Activated naive CD4-positive, alpha-beta T cell treated with Interleukin-2 at 50 U/mL for 16 hours (primary cell): ENCODE results near the gene CES1.
"Not testable (repeated sequence)": the region's sequence is repeated elsewhere in the genome, so short reads cannot be mapped to it uniquely, and the experiment has no call there.

Experiments used
- DNase-seq: peaks from one replicate; pipeline ENCODE4 v3.0.0-alpha.2; 2020

The CES1 gene

GRCh38 chr16:55832773-55833691 is at the start of gene CES1:
CES1 (minus strand) TSS chr16:55833096; CDS start chr16:55833055, 41 bp downstream.
- no peak for DNase-seq

- DNase-seq, result no peak
Measured at GRCh38 chr16:55876854-55877253, 44.0 kb upstream of the CES1 start.

GRCh38 chr16:55875273-55875672 is 42.4 kb upstream of the CES1 start, which contains the start of gene CES5A:
CES5A (minus strand) TSS chr16:55875373; CDS start chr16:55875221, 152 bp downstream.
- no peak for DNase-seq

DNA sequence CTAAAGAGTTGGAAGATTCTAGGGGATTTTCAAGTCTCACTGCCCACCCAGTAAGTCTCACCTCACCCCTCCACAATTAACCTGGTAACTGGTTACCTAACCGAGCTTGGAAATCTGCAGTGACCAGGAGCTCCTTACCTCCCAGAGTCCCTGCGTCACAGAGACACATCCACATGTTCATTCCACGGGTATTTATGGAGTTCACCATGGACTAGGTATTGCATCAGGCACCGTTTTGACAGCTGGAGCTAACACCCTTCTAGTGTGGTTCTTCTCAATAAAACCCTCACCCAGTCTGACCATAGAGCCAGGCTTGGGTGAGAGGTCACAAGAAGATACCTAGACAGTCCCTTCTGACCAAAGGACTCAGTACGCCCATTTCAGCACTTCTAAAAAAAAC is 40.2 kb upstream of the CES1 start:
- no peak for DNase-seq

GRCh38 chr16:55872130-55872529 is 39.2 kb upstream of the CES1 start:
- DNase-seq, result no peak

DNA sequence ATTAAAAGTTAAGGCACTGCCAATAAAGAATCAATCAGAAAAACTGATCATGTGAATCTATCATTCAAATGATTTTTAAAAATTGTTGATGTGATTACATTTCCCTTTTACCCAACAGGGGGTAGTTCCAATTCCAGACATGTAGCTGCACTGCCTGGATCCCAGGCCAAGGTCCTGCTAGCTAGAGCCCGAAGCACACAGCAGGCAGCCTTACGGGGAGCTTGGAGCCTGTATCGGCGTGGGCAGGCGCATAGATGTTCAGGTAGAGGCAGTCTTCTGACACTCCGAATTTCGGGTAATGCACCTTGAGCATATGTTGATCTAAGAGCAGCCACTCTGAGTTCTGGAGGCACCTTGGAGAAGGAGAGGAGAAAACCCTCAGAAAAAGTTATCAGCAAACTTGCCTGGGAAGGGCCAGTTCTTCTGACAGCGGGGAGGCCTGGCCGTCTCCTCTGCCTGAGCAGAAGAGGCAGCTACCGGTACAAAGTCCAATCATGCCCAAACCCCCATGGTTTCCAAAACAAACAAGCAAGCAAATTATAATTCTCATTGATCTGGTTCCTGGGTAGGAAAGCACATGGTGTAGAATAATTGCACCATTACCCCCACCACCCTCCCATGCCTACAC is 38.6 kb upstream of the CES1 start:
- DNase-seq, result no peak

GRCh38 chr16:55868980-55869379 is 36.1 kb upstream of the CES1 start:
- no peak for DNase-seq

DNA sequence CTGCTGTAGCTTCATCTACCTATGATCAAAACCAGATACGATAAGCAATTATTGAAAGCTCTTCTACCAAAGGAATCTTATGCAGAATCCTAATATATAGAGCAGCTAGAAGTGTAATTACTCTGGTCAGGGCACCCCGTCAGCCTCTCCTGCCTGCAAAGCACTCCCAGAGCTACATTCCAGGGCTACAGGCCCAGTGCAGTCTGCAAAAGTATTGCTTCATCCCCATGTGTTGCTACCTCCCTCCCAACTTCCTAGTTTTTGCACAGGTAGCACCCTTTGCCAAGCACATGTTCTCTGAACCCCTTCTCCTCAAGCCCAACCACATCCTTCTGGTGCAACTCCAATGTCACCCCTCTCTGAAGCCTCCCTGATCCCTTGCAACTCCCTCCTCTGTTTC is 35.2 kb upstream of the CES1 start:
- no peak for DNase-seq

GRCh38 chr16:55861288-55861687 is 28.4 kb upstream of the CES1 start:
- DNase-seq, result no peak

GRCh38 chr16:55857650-55858049 is 24.8 kb upstream of the CES1 start:
- not testable (repeated sequence) for DNase-seq

- DNase-seq, result no peak
Measured at GRCh38 chr16:55856950-55857349, 24.1 kb upstream of the CES1 start.

DNA sequence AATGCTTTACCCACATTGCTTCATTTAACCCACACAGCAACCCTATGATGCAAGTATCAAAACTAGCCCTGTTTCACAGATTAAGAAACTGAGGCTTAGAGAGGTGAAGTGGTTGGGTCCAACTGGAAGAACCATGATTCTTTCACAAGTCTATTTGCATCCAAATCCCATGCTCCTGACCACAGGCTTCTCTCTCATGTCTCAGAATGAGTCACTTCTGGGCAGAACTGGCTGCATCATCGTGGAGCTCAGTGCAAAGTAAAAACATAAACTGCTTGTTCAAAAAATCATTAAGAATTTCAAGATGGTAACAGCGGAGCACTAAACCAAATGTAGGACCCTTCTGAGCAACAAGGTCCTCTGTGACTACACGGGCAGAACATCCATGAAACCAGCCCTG is 20.2 kb upstream of the CES1 start:
- no peak for DNase-seq

- no peak for DNase-seq
Measured at GRCh38 chr16:55849536-55849935, 16.6 kb upstream of the CES1 start.

GRCh38 chr16:55846598-55847346 is 13.9 kb upstream of the CES1 start:
- DNase-seq, result no peak

- no peak for DNase-seq
Measured at GRCh38 chr16:55843105-55843395, 10.2 kb upstream of the CES1 start.

DNA sequence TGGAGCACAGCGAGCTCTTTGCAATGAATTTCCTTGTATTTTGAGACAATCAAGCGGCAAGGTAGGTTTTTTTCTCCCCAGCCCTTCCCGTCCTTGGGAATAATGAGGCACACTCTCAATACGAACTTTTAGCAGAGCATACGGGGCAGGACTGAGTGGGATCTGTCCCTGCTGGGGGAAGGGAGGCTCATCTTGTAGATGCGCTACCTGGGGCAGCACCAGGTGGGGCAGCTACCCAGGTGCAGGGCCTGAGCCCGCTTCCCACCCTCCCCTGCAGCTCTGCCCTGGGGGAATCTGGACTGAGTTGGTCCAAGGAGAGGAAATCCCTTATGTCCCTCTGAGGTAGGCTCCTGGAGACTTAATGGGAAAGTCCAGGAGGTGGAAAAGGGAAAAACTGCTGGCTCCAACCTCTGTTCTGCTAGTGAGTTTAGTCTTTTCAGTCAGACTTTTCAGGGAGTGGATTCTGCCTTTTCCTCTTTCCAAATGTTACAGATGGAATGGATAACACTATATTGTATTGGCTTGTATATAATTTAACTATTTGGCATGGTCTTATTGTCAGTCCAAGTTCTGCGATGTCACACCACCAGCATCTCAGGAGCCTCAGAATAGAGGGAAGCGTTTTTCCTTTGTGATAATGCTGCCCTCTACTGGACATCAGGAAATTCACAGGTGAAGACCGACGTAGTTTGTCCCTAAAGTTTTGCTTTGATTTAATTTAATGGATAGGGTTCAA is 9.6 kb upstream of the CES1 start:
- no peak for DNase-seq

DNA sequence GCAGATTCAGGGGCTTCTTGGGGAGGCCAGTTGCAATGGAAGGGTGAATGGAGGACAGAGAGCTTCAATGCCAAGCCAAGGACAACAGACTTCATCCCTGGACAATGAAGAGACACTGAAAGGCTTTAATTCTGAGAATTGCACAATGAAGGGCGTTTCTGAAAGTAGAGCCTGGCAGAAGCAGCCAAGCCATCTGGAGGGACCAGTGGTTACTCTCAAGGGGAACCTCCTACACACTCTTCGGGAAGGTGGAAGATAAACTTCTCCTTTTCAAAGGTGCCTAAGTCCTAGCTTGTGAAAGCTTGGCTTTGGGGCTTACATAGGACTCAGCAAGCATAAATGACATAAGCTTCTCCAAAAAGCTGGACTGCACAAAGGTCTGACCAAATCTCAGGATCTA is 6.2 kb upstream of the CES1 start:
- DNase-seq, result no peak

DNA sequence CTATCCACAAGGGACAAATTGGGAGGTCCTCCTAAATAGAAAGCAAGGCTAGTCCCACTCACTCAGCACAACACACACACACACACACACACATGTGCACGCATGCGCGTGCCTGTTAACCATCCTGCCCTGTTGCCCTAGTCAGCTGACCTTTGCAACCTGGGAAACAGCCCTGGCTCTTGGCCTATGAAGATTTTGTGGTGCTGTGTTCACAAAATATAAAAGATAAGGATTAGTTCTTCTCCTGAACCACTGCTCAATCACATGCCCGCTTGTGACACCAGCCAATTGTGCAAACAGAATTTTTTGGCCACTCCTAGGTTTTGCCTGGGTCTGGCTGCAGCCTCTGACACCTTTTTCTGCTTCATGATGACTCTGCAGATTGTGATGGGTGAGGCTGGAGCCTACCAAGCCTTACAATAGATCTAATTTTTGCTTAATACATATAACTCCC is 3.3 kb upstream of the CES1 start:
- DNase-seq, result no peak

DNA sequence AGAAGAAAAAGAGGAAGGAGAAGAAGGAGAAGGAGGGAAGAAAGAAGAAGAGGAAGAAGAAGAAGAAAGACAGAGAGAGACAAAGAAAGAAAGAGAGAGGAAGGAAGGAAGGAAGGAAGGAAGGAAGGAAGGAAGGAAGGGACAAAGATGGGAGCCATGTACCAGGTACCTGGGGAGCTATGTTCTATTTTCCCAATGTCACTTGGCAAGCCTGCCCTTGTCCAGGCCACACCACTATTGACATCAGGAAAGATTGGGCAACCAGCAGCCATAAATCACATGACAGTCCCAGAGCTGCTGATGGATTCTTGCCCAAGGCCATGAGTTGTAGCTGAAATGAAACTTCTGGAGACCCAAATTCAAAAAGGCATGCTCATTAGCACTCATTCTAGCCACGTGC is 2.7 kb upstream of the CES1 start:
- no peak for DNase-seq

DNA sequence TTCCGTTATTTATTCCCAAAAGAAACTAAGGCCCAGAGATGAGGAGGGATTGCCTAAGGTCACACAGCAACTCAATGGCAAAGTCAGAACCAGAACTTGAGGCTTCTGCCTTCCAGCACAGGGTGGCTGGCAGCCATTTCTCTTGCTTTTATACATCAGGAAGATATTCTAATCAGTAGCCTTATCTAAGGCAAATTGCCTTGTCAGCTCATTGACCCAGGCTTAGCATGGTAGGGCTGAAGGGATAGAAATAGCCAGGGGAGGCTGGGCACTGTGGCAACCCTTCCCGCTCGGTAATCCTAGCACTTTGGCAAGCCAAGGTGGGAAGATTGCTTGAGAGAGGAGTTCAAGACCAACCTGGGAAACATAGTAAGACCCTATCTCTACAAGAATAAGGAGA is 2.3 kb upstream of the CES1 start:
- DNase-seq, result not testable (repeated sequence)

DNA sequence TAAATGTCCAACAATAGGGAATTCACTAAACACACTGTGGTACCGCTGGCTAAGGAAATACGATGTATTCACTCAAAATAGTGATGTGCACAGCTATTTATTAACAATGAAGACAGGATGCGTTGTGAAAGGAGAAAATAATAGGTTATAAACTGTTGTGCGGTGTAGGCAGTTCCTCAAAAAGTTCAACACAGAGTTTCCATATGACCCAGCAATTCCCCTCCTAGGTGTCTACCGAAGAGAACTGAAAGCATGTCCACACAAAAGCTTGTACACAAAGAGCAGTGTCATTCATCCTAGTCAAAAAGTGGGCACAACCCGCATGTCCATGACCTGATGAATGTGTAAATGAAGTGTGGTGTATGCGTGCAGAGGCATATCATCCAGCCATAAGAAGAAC is 1.2 kb upstream of the CES1 start:
- DNase-seq, result no peak

DNA sequence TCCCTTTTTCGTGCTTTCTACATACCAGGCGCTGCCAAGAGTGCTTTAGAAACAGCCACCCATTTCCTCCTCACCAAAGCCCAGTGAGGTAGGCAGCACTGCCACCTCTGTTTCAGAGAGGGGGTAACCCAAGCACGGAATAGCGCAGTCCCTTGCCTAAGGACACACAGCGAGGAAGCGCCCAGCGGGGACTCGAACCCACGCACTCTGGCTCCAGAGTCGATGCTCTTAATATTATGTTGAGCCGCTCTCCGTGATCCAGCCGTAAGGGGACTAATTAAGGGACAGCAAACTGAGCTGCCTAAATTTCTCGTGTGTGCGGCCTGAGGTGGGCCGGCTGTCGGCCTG is 497 bp downstream of the CES1 start:
- DNase-seq, result no peak

GRCh38 chr16:55830658-55831294 is 2.1 kb downstream of the CES1 start:
- DNase-seq, result no peak
